Neuronal stem cell (in vitro differentiated cells): ENCODE measurements around the gene ACSM6.
A peak's percentile ranks its signal among the peaks of the same experiment; 100 is the strongest.
"Not testable (repeated sequence)": the region's sequence is repeated elsewhere in the genome, so short reads cannot be mapped to it uniquely, and the experiment has no call there.

Source experiments
- DNase-seq: peaks from one replicate; pipeline ENCODE4 v3.0.0-alpha.2; 2013; ENCODE audit warnings: low spot score
- H2AFZ ChIP-seq: one replicate; pipeline ENCODE4 v1.6.1; 2013; ENCODE audit warnings: mild to moderate bottlenecking, low read length, inconsistent platforms
- H2AK5ac ChIP-seq: 2 replicates; pipeline ENCODE4 v1.6.1; 2013; ENCODE audit warnings: low read depth, mild to moderate bottlenecking, inconsistent platforms, low read length, moderate library complexity, mixed read lengths
- H2BK120ac ChIP-seq: 2 replicates; pipeline ENCODE4 v1.6.1; 2013; ENCODE audit warnings: low read depth, mild to moderate bottlenecking, inconsistent platforms, low read length, moderate library complexity, mixed read lengths
- H2BK12ac ChIP-seq: one replicate; pipeline ENCODE4 v1.6.1; 2013; ENCODE audit warnings: low read length, inconsistent platforms
- H2BK15ac ChIP-seq: 2 replicates; pipeline ENCODE4 v1.6.1; 2013; ENCODE audit warnings: mild to moderate bottlenecking, low read length, inconsistent platforms, mixed read lengths
- H2BK5ac ChIP-seq: one replicate; pipeline ENCODE4 v1.6.1; 2013; ENCODE audit warnings: inconsistent platforms, mild to moderate bottlenecking, low read length, moderate library complexity
- H3K14ac ChIP-seq: one replicate; pipeline ENCODE4 v1.6.1; 2013; ENCODE audit warnings: low read length, inconsistent platforms
- H3K18ac ChIP-seq: 2 replicates; pipeline ENCODE4 v1.6.1; 2013; ENCODE audit warnings: low read length, inconsistent platforms
- H3K23ac ChIP-seq: 2 replicates; pipeline ENCODE4 v1.6.1; 2013; ENCODE audit warnings: low read depth, mild to moderate bottlenecking, mixed read lengths, low read length, inconsistent platforms; ENCODE audit not compliant: poor library complexity
- H3K27ac ChIP-seq: replicated peaks from 3 replicates; pipeline ENCODE4 v1.5.1; 2013; ENCODE audit warnings: low read length, inconsistent platforms
- H3K27me3 ChIP-seq, 3 experiments: 2 replicates each; pipeline ENCODE4 v1.6.1; 2013; ENCODE audit warnings: low read length in 3 of 3, mild to moderate bottlenecking in 2 of 3, inconsistent platforms in 1 of 3, low read depth in 1 of 3, mixed read lengths in 1 of 3, moderate library complexity in 1 of 3; ENCODE audit not compliant: control insufficient read depth in 3 of 3, insufficient read depth in 3 of 3
- H3K36me3 ChIP-seq, 2 donors: replicated peaks in 1 of 2; 2 replicates each; pipeline ENCODE4 v1.6.1; 2013; ENCODE audit warnings: low read length in 2 of 2; ENCODE audit not compliant: control insufficient read depth in 2 of 2, insufficient read depth in 2 of 2
- H3K4ac ChIP-seq: 2 replicates; pipeline ENCODE4 v1.6.1; 2013; ENCODE audit warnings: inconsistent platforms, mild to moderate bottlenecking, low read length, moderate library complexity
- H3K4me1 ChIP-seq, 2 donors: 1 replicate in 1 of 2; 2 replicates in 1 of 2; pipeline ENCODE4 v1.6.1; 2013; ENCODE audit warnings: low read length in 2 of 2, low read depth in 1 of 2; ENCODE audit not compliant: control insufficient read depth in 2 of 2, insufficient read depth in 1 of 2
- H3K4me2 ChIP-seq: one replicate; pipeline ENCODE4 v1.6.1; 2013; ENCODE audit warnings: mild to moderate bottlenecking, low read length, inconsistent platforms; ENCODE audit not compliant: insufficient read depth, poor library complexity, severe bottlenecking
- H3K4me3 ChIP-seq, 2 donors: 2 replicates each; pipeline ENCODE4 v1.5.1; 2013; ENCODE audit warnings: low read length in 2 of 2, mild to moderate bottlenecking in 2 of 2, inconsistent platforms in 1 of 2, moderate library complexity in 1 of 2
- H3K79me1 ChIP-seq: one replicate; pipeline ENCODE4 v1.6.1; 2013; ENCODE audit warnings: low read depth, mild to moderate bottlenecking, inconsistent platforms, low read length, moderate library complexity
- H3K9ac ChIP-seq: one replicate; pipeline ENCODE4 v1.6.1; 2013; ENCODE audit warnings: mild to moderate bottlenecking, low read depth, low read length, inconsistent platforms; ENCODE audit not compliant: poor library complexity
- H3K9me3 ChIP-seq, 2 donors: replicated peaks in 1 of 2; 2 replicates each; pipeline versions ENCODE3 to v1.6.1; 2013; ENCODE audit warnings: low read length in 2 of 2, mild to moderate bottlenecking in 2 of 2, inconsistent platforms in 1 of 2, low read depth in 1 of 2, mixed read lengths in 1 of 2, moderate library complexity in 1 of 2; ENCODE audit not compliant: control insufficient read depth in 2 of 2, insufficient read depth in 1 of 2
- H4K8ac ChIP-seq: one replicate; pipeline ENCODE4 v1.6.1; 2013; ENCODE audit warnings: low read depth, mild to moderate bottlenecking, inconsistent platforms, low read length, moderate library complexity
- H4K91ac ChIP-seq: one replicate; pipeline ENCODE4 v1.6.1; 2013; ENCODE audit warnings: low read length, low read depth, mild to moderate bottlenecking, inconsistent platforms; ENCODE audit not compliant: poor library complexity
- WGBS, 2 donors: extraction: QIAGEN DNeasy Blood & Tissue Kit; methylation state at CpG; one replicate each; pipeline ENCODE4 v1.1.7; 2013; ENCODE audit warnings: missing lambda C conversion rate in 2 of 2, mixed read lengths in 1 of 2; ENCODE audit not compliant: insufficient read length in 2 of 2, insufficient replicate concordance in 1 of 2; ENCODE audit errors: extremely low coverage in 2 of 2; 5-methylcytosine and 5-hydroxymethylcytosine counted together

The ACSM6 gene

GRCh38 chr10:95221124-95221523 is 27.1 kb downstream of the ACSM6 start:
- no peak overlapping the region for H3K18ac ChIP-seq
- H3K27ac ChIP-seq: no peak overlapping the region
- H2BK120ac ChIP-seq: no peak overlapping the region
- H3K14ac ChIP-seq: no peak overlapping the region
- no peak overlapping the region for H3K23ac ChIP-seq
- no peak overlapping the region for H2AFZ ChIP-seq
- H4K91ac ChIP-seq: no peak overlapping the region
- no peak overlapping the region for H2BK5ac ChIP-seq
- H3K79me1 ChIP-seq: no peaks in the 10 kb centered on the region
- H4K8ac ChIP-seq: no peak overlapping the region
- no peak overlapping the region for H2BK12ac ChIP-seq
- no peaks in the 10 kb centered on the region for H3K4me1 ChIP-seq
- no peak overlapping the region for H2AK5ac ChIP-seq
- no peaks in the 10 kb centered on the region for H3K9me3 ChIP-seq
- H3K4me3 ChIP-seq: no peak overlapping the region
- H3K4me2 ChIP-seq: no peak overlapping the region
- no peak overlapping the region for H3K9ac ChIP-seq
- no peak for DNase-seq
- WGBS, 2 donors: no CpG with 5 or more reads among the region's 5 CpGs
- H2BK15ac ChIP-seq: no peak overlapping the region
- no peak overlapping the region for H3K4ac ChIP-seq
- no peaks in the 10 kb centered on the region for H3K27me3 ChIP-seq
- H3K36me3 ChIP-seq: peaks cover 0 to 4% of the 10 kb centered on the region in 2 donors

GRCh38 chr10:95225136-95225535 is 31.1 kb downstream of the ACSM6 start:
- H4K91ac ChIP-seq: no peak overlapping the region
- no peak overlapping the region for H2AFZ ChIP-seq
- no peak overlapping the region for H2AK5ac ChIP-seq
- H3K23ac ChIP-seq: no peak overlapping the region
- no peaks in the 10 kb centered on the region for H3K79me1 ChIP-seq
- peaks cover 0 to under 1% (median 0%) of the 10 kb centered on the region in 3 experiments for H3K27me3 ChIP-seq
- no peak overlapping the region for H3K14ac ChIP-seq
- H3K18ac ChIP-seq: no peak overlapping the region
- H2BK120ac ChIP-seq: no peak overlapping the region
- no CpG with 5 or more reads among the region's 2 CpGs for WGBS, 2 donors
- no peak overlapping the region for H3K4me2 ChIP-seq
- no peak overlapping the region for H2BK15ac ChIP-seq
- no peak overlapping the region for H3K9ac ChIP-seq
- H3K4me1 ChIP-seq: peaks cover 0 to 8% of the 10 kb centered on the region in 2 donors
- H2BK5ac ChIP-seq: no peak overlapping the region
- no peak for DNase-seq
- H3K4ac ChIP-seq: no peak overlapping the region
- H3K4me3 ChIP-seq: no peak overlapping the region
- H2BK12ac ChIP-seq: no peak overlapping the region
- H3K36me3 ChIP-seq: no peaks in the 10 kb centered on the region
- H4K8ac ChIP-seq: no peak overlapping the region
- no peaks in the 10 kb centered on the region for H3K9me3 ChIP-seq
- no peak overlapping the region for H3K27ac ChIP-seq

- WGBS, 2 donors: no CpG with 5 or more reads among the region's 14 CpGs
- H2BK12ac ChIP-seq, H2AK5ac ChIP-seq, H3K79me1 ChIP-seq, H3K14ac ChIP-seq, H2BK120ac ChIP-seq, H4K8ac ChIP-seq, H3K4ac ChIP-seq, DNase-seq, H3K9me3 ChIP-seq, H2BK15ac ChIP-seq, H3K36me3 ChIP-seq, H2AFZ ChIP-seq, H3K27me3 ChIP-seq, H4K91ac ChIP-seq, H3K18ac ChIP-seq, H3K9ac ChIP-seq, H2BK5ac ChIP-seq, H3K23ac ChIP-seq, H3K4me3 ChIP-seq: not testable (repeated sequence)
- Histone ChIP-seq H3K4me2 (peak overlapping the region; percentile 46), H3K27ac (peak overlapping the region; percentile 12), H3K4me1 (peaks cover 0 to 12% of the 10 kb centered on the region in 2 donors)
Measured at GRCh38 chr10:95228934-95229723, 35.1 kb downstream of the ACSM6 start.

- Histone ChIP-seq H3K79me1 (no peaks in the 10 kb centered on the region), H3K27me3 (peaks cover 0 to 6% (median 0%) of the 10 kb centered on the region in 3 experiments), H2BK120ac (no peak overlapping the region), H3K4me3 (peak overlapping the region in 1 of 2 donors; percentile 85), H2AFZ (peak overlapping the region; percentile 40), H2AK5ac (no peak overlapping the region), H3K9ac (no peak overlapping the region), H2BK15ac (peak overlapping the region; percentile 88), H3K9me3 (no peaks in the 10 kb centered on the region), H4K91ac (no peak overlapping the region), H3K4ac (no peak overlapping the region), H3K4me1 (peaks cover 0 to 12% of the 10 kb centered on the region in 2 donors), H3K14ac (no peak overlapping the region), H2BK5ac (peak overlapping the region; percentile 89), H3K23ac (no peak overlapping the region), H4K8ac (no peak overlapping the region), H2BK12ac (no peak overlapping the region), H3K18ac (no peak overlapping the region), H3K27ac (peak overlapping the region; percentile 84), H3K4me2 (peak overlapping the region; percentile 91), H3K36me3 (no peaks in the 10 kb centered on the region)
- no CpG with 5 or more reads among the region's 10 CpGs for WGBS, 2 donors
- peak; percentile 23 for DNase-seq
Measured at GRCh38 chr10:95229724-95230627, 35.9 kb downstream of the ACSM6 start.
